Measurements from ENCODE around the gene EPYC.

DNA sequence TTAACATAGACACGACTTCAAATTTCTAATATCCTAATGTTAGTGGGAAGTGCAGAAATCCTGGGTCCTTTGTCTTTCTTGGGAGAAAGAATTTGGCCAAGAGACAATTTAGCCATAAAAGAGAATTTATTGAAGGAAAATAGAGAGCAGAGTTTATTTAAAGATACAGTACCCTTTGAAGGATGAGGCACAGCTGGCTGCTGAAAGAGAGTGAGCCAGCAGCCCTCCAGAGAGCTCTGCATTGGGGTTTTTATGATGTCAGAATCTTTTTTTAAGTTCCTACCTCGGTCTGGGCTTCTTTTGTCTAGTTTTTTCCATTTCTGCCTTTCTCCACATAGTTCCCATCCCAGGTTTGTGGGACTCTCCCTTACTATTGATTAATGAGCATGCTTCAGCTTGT is 87.3 kb downstream of the EPYC start:
- no peak for TF ChIP-seq CTCF (conservative IDR thresholded peaks at IDR 0.05)
- no peak for TF ChIP-seq EZH2 (IDR thresholded peaks at IDR 0.05; ENCODE audit: low read depth)
